Suprapubic skin (tissue), 3 donors: ENCODE results near the gene RAB37.

Experiments used
- POLR2A ChIP-seq, 2 donors: fragments of 450-650 bp; IDR thresholded peaks; one replicate each; pipeline ENCODE4 v1.6.1; 2017; ENCODE audit warnings: antibody characterized with exemption in 2 of 2, mild to moderate bottlenecking in 2 of 2, moderate library complexity in 2 of 2
- TF ChIP-seq, protein P1 (sequence below), 2 donors: fragments of 200-600 bp in 1 of 2; fragments of 450-650 bp in 1 of 2; sonication (generic) in 1 of 2; IDR thresholded peaks; one replicate each; pipeline ENCODE4 v1.5.1; 2016 to 2019; ENCODE audit warnings: antibody characterized with exemption in 2 of 2, mild to moderate bottlenecking in 1 of 2, moderate library complexity in 1 of 2

DNA sequence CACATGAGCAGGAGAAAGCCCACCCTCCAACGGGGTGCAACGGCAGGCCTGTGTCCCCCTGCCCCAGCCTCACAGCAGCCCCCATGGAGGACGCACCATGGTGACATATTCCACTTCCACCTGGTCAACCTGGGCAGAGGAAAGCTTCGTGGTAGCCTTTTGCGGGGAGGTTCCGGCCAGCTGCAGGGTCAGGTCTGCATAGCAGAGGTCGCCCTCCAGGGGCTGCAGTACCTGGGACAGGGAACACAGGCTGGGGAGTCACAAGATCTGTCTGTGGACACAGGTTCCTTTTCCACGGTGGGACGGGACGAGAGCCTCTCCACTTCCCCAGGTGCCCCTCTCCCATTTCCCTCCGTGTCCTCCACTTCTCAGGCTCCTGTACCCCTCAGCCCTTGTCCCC is 41.4 kb upstream of the RAB37 start:
- TF ChIP-seq, protein P1, sequence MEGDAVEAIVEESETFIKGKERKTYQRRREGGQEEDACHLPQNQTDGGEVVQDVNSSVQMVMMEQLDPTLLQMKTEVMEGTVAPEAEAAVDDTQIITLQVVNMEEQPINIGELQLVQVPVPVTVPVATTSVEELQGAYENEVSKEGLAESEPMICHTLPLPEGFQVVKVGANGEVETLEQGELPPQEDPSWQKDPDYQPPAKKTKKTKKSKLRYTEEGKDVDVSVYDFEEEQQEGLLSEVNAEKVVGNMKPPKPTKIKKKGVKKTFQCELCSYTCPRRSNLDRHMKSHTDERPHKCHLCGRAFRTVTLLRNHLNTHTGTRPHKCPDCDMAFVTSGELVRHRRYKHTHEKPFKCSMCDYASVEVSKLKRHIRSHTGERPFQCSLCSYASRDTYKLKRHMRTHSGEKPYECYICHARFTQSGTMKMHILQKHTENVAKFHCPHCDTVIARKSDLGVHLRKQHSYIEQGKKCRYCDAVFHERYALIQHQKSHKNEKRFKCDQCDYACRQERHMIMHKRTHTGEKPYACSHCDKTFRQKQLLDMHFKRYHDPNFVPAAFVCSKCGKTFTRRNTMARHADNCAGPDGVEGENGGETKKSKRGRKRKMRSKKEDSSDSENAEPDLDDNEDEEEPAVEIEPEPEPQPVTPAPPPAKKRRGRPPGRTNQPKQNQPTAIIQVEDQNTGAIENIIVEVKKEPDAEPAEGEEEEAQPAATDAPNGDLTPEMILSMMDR (IDR thresholded peaks at IDR 0.05): no peak
- no peak for TF ChIP-seq POLR2A (IDR thresholded peaks at IDR 0.05)
